Ovary (tissue), 3 donors: ENCODE results near the gene VCP.

Source experiments
- CTCF ChIP-seq, 3 donors: fragments of 450-650 bp in 2 of 3; fragments of 200-600 bp in 1 of 3; IDR thresholded peaks; one replicate each; pipeline versions ENCODE4 v1.5.1 to v1.8.0; 2016 to 2022; ENCODE audit warnings: antibody characterized with exemption in 3 of 3, mild to moderate bottlenecking in 1 of 3
- EP300 ChIP-seq: sonication (generic); formaldehyde crosslinking; IDR thresholded peaks from one replicate; pipeline ENCODE4 v1.6.1; 2017; ENCODE audit warnings: antibody characterized with exemption
- POLR2A ChIP-seq: fragments of 450-650 bp; IDR thresholded peaks from one replicate; pipeline ENCODE4 v1.6.1; 2017; ENCODE audit warnings: antibody characterized with exemption, mild to moderate bottlenecking, moderate library complexity
- donor health status: DM: no; HTN: no; CAD: no.

GRCh38 chr9:35029241-35029640, 43.2 kb downstream of the VCP start:
- TF ChIP-seq CTCF (IDR thresholded peaks at IDR 0.05) (no peak), POLR2A (no peak), EP300 (no peak)
